Common myeloid progenitor, CD34-positive (primary cell): ENCODE data around the gene PGBD4.
"Not testable (repeated sequence)": the region's sequence is repeated elsewhere in the genome, so short reads cannot be mapped to it uniquely, and the experiment has no call there.

Source experiments
- CTCF ChIA-PET: fragments of 350-600 bp; sonication (Branson Sonifier 250); formaldehyde crosslinking; loops from one replicate; lab custom pipeline; 2021; ENCODE audit warnings: antibody characterized with exemption; lab: Charles Lee
- POLR2A ChIA-PET: fragments of 350-600 bp; sonication (Branson Sonifier 250); formaldehyde crosslinking; loops from one replicate; lab custom pipeline; 2021; ENCODE audit warnings: antibody characterized with exemption; lab: Charles Lee
- DNase-seq, 3 donors: peaks; one replicate each; pipeline versions ENCODE4 v3.0.0 to v3.0.0-alpha.2; 2013
- H3K27ac ChIP-seq, 2 experiments: 1 replicate in 1 of 2; 2 replicates in 1 of 2; pipeline ENCODE4 v1.7.0; 2013; ENCODE audit warnings: inconsistent platforms in 2 of 2, low read length in 2 of 2, mild to moderate bottlenecking in 2 of 2, low read depth in 1 of 2, moderate library complexity in 1 of 2; ENCODE audit not compliant: severe bottlenecking in 2 of 2, insufficient read depth in 1 of 2, poor library complexity in 1 of 2
- H3K27me3 ChIP-seq, 5 experiments: replicated peaks in 2 of 5; 1 replicate in 3 of 5; 2 replicates in 2 of 5; pipeline versions ENCODE4 v1.6.1 to v1.7.0; 2013; ENCODE audit warnings: low read length in 4 of 5, mild to moderate bottlenecking in 2 of 5, moderate library complexity in 2 of 5, inconsistent platforms in 1 of 5; ENCODE audit not compliant: insufficient read depth in 5 of 5, control insufficient read depth in 4 of 5
- H3K36me3 ChIP-seq, 4 experiments: 1 replicate in 2 of 4; 2 replicates in 2 of 4; pipeline versions ENCODE4 v1.6.1 to v1.7.0; 2013; ENCODE audit warnings: low read length in 3 of 4, control low read depth in 1 of 4, mild to moderate bottlenecking in 1 of 4; ENCODE audit not compliant: control insufficient read depth in 4 of 4, insufficient read depth in 4 of 4
- H3K4me1 ChIP-seq, 4 experiments: 1 replicate in 3 of 4; 2 replicates in 1 of 4; pipeline versions ENCODE4 v1.6.1 to v1.7.1; 2013; ENCODE audit warnings: low read length in 3 of 4, mild to moderate bottlenecking in 3 of 4, control low read depth in 1 of 4, inconsistent platforms in 1 of 4, moderate library complexity in 1 of 4; ENCODE audit not compliant: control insufficient read depth in 4 of 4, insufficient read depth in 4 of 4; ENCODE audit errors: control extremely low read depth in 1 of 4
- H3K4me3 ChIP-seq, 7 experiments: 1 replicate in 4 of 7; 2 replicates in 3 of 7; pipeline versions ENCODE4 v1.5.1 to v1.7.0; 2013; ENCODE audit warnings: mild to moderate bottlenecking in 7 of 7, low read length in 6 of 7, moderate library complexity in 6 of 7, inconsistent platforms in 2 of 7, low read depth in 2 of 7, control low read depth in 1 of 7; ENCODE audit not compliant: insufficient read depth in 4 of 7, control insufficient read depth in 1 of 7; ENCODE audit errors: extremely low read depth in 1 of 7
- H3K9me3 ChIP-seq, 5 experiments: 1 replicate in 4 of 5; 2 replicates in 1 of 5; pipeline versions ENCODE4 v1.6.1 to v1.7.1; 2013; ENCODE audit warnings: low read length in 4 of 5, mild to moderate bottlenecking in 2 of 5, inconsistent platforms in 1 of 5, low read depth in 1 of 5, moderate library complexity in 1 of 5; ENCODE audit not compliant: control insufficient read depth in 4 of 5, insufficient read depth in 2 of 5; ENCODE audit errors: control extremely low read depth in 1 of 5
- WGBS: methylation state at CpG from one replicate; pipeline ENCODE4 v1.1.5; 2013; ENCODE audit not compliant: insufficient coverage; 5-methylcytosine and 5-hydroxymethylcytosine counted together

The PGBD4 gene

GRCh38 chr15:34121786-34122185, 19.9 kb downstream of the PGBD4 start:
- CTCF ChIA-PET = interaction anchor here (1.5 kb wide), 1 partner anchor 12 kb away, joined by 9 read pairs; no protein-coding TSS in a partner anchor
- 74% methylated on average over 10 of the region's 12 CpGs for WGBS

GRCh38 chr15:34122771-34123183, 20.9 kb downstream of the PGBD4 start:
- H3K27me3 ChIP-seq = peaks cover 0 to 1% (median 0%) of the 10 kb centered on the region in 5 experiments
- no peak for DNase-seq
- H3K9me3 ChIP-seq = no peaks in the 10 kb centered on the region
- H3K27ac ChIP-seq = no peak overlapping the region
- ChIA-PET CTCF (interaction anchor here (1.5 kb wide), 1 partner anchor 13 kb away, joined by 9 read pairs; no protein-coding TSS in a partner anchor), POLR2A (no interaction called here)
- 97% methylated on average over 5 of the region's 6 CpGs for WGBS
- H3K4me1 ChIP-seq = no peaks in the 10 kb centered on the region
- H3K4me3 ChIP-seq = no peak overlapping the region
- no peaks in the 10 kb centered on the region for H3K36me3 ChIP-seq

More at GRCh38 chr15:34121786-34122185, 19.9 kb downstream of the PGBD4 start:
- DNase-seq, H3K9me3 ChIP-seq, H3K27ac ChIP-seq, POLR2A ChIA-PET, H3K27me3 ChIP-seq, H3K4me1 ChIP-seq, H3K4me3 ChIP-seq, H3K36me3 ChIP-seq: not testable (repeated sequence)

- Histone ChIP-seq H3K27ac (no peak overlapping the region), H3K4me1 (no peaks in the 10 kb centered on the region), H3K36me3 (no peaks in the 10 kb centered on the region), H3K9me3 (peaks cover 0 to 1% (median 0%) of the 10 kb centered on the region in 5 experiments), H3K27me3 (peaks cover 0 to 1% (median 0%) of the 10 kb centered on the region in 5 experiments), H3K4me3 (no peak overlapping the region)
- DNase-seq = no peak
- 100% methylated on average over 2 of the region's 4 CpGs for WGBS
- ChIA-PET CTCF (interaction anchor here (1.6 kb wide), 1 partner anchor 13 kb away, joined by 5 read pairs; no protein-coding TSS in a partner anchor), POLR2A (no interaction called here)
Measured at GRCh38 chr15:34124651-34125050, 22.8 kb downstream of the PGBD4 start.

- H3K36me3 ChIP-seq = no peaks in the 10 kb centered on the region
- no peaks in the 10 kb centered on the region for H3K4me1 ChIP-seq
- WGBS = no CpG with 5 or more reads among the region's 1 CpG
- peaks cover 0 to 1% (median 0%) of the 10 kb centered on the region in 5 experiments for H3K27me3 ChIP-seq
- peaks cover 0 to 1% (median 0%) of the 10 kb centered on the region in 5 experiments for H3K9me3 ChIP-seq
- no peak overlapping the region for H3K27ac ChIP-seq
- DNase-seq = no peak
- no peak overlapping the region for H3K4me3 ChIP-seq
- CTCF ChIA-PET = interaction anchor here (1.6 kb wide), 1 partner anchor 14 kb away, joined by 5 read pairs; no protein-coding TSS in a partner anchor
- POLR2A ChIA-PET = no interaction called here
Measured at GRCh38 chr15:34125945-34126344, 24.1 kb downstream of the PGBD4 start.

GRCh38 chr15:34126522-34126921, 24.6 kb downstream of the PGBD4 start:
- Histone ChIP-seq H3K4me3 (no peak overlapping the region), H3K27ac (no peak overlapping the region), H3K4me1 (no peaks in the 10 kb centered on the region), H3K27me3 (peaks cover 0 to 1% (median 0%) of the 10 kb centered on the region in 5 experiments), H3K36me3 (no peaks in the 10 kb centered on the region), H3K9me3 (peaks cover 0 to 1% (median 0%) of the 10 kb centered on the region in 5 experiments)
- no peak for DNase-seq
- POLR2A ChIA-PET = no interaction called here
- CTCF ChIA-PET = no interaction called here

- H3K4me3 ChIP-seq = no peak overlapping the region
- H3K9me3 ChIP-seq = peaks cover 0 to 1% (median 0%) of the 10 kb centered on the region in 5 experiments
- H3K27me3 ChIP-seq = peaks cover 0 to 1% (median 0%) of the 10 kb centered on the region in 5 experiments
- no peaks in the 10 kb centered on the region for H3K4me1 ChIP-seq
- no peak for DNase-seq
- no peak overlapping the region for H3K27ac ChIP-seq
- ChIA-PET POLR2A (no interaction called here), CTCF (interaction anchor here (1.8 kb wide), 1 partner anchor 19 kb away, joined by 5 read pairs; no protein-coding TSS in a partner anchor)
- WGBS = 100% methylated on average over 1 of the region's 2 CpGs
- no peaks in the 10 kb centered on the region for H3K36me3 ChIP-seq
Measured at GRCh38 chr15:34128898-34129297, 27.0 kb downstream of the PGBD4 start.

GRCh38 chr15:34132881-34133280, 31.0 kb downstream of the PGBD4 start:
- POLR2A ChIA-PET = no interaction called here

More at GRCh38 chr15:34132881-34133280, 31.0 kb downstream of the PGBD4 start:
- peaks cover 0 to 2% (median 0%) of the 10 kb centered on the region in 4 experiments for H3K36me3 ChIP-seq
- H3K4me3 ChIP-seq = no peak overlapping the region
- H3K27me3 ChIP-seq = no peaks in the 10 kb centered on the region
- H3K4me1 ChIP-seq = no peaks in the 10 kb centered on the region
- no peak overlapping the region for H3K27ac ChIP-seq
- no CpG with 5 or more reads among the region's 1 CpG for WGBS
- peaks cover 0 to 1% (median 0%) of the 10 kb centered on the region in 5 experiments for H3K9me3 ChIP-seq
- CTCF ChIA-PET = no interaction called here
- no peak for DNase-seq
